ENCODE measurements around the gene SPCS2. TPM values are rescaled to one million over a fixed set of nuclear protein-coding genes. Genes with fewer than 3 reads are reported as not detected.

Gene SPCS2
- total RNA-seq: 10 to 100 TPM; 32.4 to 34.6 TPM
- 100 to 1,000 TPM in 1 of 2 donors, 10 to 100 TPM in 1; 84.6 to 186 TPM for polyA plus RNA-seq

DNA sequence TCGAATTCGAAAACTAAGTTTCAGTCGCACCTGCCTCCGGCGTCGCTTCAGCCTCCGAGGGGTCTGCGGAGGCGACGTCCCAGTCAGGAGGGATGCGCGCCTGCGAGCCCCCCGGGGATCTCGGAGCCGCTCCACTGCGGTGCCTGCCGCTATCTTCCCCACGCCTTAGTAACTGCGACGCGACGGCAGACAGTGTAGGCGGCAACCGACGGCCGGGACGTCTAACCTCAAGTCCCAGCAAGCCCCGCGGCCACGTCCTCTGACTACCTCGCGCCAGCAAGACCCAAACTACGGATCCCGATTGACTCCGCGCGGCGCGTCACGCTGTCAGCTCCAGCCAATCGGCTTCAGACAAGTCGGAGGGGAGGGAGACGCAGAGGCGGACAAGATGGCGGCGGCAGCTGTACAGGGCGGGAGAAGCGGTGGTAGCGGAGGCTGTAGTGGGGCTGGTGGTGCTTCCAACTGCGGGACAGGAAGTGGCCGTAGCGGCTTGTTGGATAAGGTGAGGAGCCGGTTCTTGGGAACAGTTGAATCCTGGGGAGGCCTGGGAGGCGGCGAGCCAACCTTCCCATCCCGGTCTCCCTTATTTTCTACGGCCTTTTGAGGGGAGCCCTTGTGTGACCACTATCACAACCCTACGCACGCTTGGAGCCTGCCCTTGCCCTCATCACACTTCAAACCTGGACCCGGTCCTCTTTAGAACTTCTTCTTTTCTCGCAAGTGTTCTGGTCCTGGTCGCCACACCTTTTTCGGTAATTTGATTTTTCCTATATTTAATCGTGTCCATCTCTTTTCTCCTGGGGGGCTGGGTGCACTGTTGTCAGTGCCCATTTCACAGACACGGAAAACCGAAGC is at the start of gene SPCS2, which contains the start of gene XRRA1:
TSS of gene SPCS2 (plus strand) at position 369 of the 855 bp plus-strand sequence. CDS start at position 389, 20 bp downstream.
TSS of gene XRRA1 (minus strand) at position 194 of the 855 bp plus-strand sequence. CDS start 8,213 bp downstream, outside the sequence.
- WGBS: under 1% methylated on average over 67 of the region's 67 CpGs
- Histone ChIP-seq H3K9me3 (ENCODE audit: control insufficient read depth in 4 of 4, low read length in 3 of 4) (no peaks in the 10 kb centered on the region), H3K9ac (ENCODE audit: low read depth in 1 of 2, low read length in 2 of 2) (peak within 1 kb of the TSS; percentile 98 to 99), H3K4me1 (ENCODE audit: control insufficient read depth in 4 of 4, insufficient read depth in 4 of 4, low read length in 3 of 4) (peaks cover 7 to 26% (median 16%) of the 10 kb centered on the region in 4 donors), H3K4me3 (ENCODE audit: low read depth in 1 of 3, low read length in 3 of 3) (peak within 1 kb of the TSS; percentile 64 to 100 (median 98)), H3K27me3 (ENCODE audit: control insufficient read depth in 4 of 4, insufficient read depth in 4 of 4, low read length in 3 of 4) (no peaks in the 10 kb centered on the region), H3K27ac (ENCODE audit: low read depth in 1 of 2, low read length in 2 of 2) (peak within 1 kb of the TSS; percentile 73 to 85), H3K36me3 (ENCODE audit: control insufficient read depth in 4 of 4, insufficient read depth in 3 of 4, low read depth in 1 of 4, low read length in 3 of 4) (peaks cover 0 to 5% (median 2%) of the 10 kb centered on the region in 4 donors)
- DNase-seq (ENCODE audit: low spot score): peak; percentile 95
- no peak for TF ChIP-seq FOXA1 (IDR thresholded peaks at IDR 0.05)
- TF ChIP-seq, protein P1, sequence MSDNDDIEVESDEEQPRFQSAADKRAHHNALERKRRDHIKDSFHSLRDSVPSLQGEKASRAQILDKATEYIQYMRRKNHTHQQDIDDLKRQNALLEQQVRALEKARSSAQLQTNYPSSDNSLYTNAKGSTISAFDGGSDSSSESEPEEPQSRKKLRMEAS (IDR thresholded peaks at IDR 0.05): peak; percentile 94
- TF ChIP-seq SP1 (IDR thresholded peaks at IDR 0.05): peak; percentile 88
- peak in 1 of 2 donors; percentile 69 for TF ChIP-seq GABPA (IDR thresholded peaks at IDR 0.05 in 1 of 2, conservative IDR thresholded peaks at IDR 0.05 in 1 of 2)
- peak; percentile 54 to 73 for TF ChIP-seq RXRA (IDR thresholded peaks at IDR 0.05)
- TF ChIP-seq, protein P2, sequence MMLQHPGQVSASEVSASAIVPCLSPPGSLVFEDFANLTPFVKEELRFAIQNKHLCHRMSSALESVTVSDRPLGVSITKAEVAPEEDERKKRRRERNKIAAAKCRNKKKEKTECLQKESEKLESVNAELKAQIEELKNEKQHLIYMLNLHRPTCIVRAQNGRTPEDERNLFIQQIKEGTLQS (IDR thresholded peaks at IDR 0.05): no peak
- TF ChIP-seq NR2F2 (IDR thresholded peaks at IDR 0.05): no peak
- no peak for TF ChIP-seq HNF4G (IDR thresholded peaks at IDR 0.05)
- TF ChIP-seq, protein P3, sequence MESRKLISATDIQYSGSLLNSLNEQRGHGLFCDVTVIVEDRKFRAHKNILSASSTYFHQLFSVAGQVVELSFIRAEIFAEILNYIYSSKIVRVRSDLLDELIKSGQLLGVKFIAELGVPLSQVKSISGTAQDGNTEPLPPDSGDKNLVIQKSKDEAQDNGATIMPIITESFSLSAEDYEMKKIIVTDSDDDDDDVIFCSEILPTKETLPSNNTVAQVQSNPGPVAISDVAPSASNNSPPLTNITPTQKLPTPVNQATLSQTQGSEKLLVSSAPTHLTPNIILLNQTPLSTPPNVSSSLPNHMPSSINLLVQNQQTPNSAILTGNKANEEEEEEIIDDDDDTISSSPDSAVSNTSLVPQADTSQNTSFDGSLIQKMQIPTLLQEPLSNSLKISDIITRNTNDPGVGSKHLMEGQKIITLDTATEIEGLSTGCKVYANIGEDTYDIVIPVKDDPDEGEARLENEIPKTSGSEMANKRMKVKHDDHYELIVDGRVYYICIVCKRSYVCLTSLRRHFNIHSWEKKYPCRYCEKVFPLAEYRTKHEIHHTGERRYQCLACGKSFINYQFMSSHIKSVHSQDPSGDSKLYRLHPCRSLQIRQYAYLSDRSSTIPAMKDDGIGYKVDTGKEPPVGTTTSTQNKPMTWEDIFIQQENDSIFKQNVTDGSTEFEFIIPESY (IDR thresholded peaks at IDR 0.05): peak; percentile 94
- peak; percentile 100 for TF ChIP-seq YY1 (IDR thresholded peaks at IDR 0.05)
- TF ChIP-seq, protein P4, sequence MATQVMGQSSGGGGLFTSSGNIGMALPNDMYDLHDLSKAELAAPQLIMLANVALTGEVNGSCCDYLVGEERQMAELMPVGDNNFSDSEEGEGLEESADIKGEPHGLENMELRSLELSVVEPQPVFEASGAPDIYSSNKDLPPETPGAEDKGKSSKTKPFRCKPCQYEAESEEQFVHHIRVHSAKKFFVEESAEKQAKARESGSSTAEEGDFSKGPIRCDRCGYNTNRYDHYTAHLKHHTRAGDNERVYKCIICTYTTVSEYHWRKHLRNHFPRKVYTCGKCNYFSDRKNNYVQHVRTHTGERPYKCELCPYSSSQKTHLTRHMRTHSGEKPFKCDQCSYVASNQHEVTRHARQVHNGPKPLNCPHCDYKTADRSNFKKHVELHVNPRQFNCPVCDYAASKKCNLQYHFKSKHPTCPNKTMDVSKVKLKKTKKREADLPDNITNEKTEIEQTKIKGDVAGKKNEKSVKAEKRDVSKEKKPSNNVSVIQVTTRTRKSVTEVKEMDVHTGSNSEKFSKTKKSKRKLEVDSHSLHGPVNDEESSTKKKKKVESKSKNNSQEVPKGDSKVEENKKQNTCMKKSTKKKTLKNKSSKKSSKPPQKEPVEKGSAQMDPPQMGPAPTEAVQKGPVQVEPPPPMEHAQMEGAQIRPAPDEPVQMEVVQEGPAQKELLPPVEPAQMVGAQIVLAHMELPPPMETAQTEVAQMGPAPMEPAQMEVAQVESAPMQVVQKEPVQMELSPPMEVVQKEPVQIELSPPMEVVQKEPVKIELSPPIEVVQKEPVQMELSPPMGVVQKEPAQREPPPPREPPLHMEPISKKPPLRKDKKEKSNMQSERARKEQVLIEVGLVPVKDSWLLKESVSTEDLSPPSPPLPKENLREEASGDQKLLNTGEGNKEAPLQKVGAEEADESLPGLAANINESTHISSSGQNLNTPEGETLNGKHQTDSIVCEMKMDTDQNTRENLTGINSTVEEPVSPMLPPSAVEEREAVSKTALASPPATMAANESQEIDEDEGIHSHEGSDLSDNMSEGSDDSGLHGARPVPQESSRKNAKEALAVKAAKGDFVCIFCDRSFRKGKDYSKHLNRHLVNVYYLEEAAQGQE (IDR thresholded peaks at IDR 0.05): peak; percentile 57
- TF ChIP-seq RAD21 (IDR thresholded peaks at IDR 0.05): peak in 1 of 2 donors; percentile 46
- TF ChIP-seq HNF4A (conservative IDR thresholded peaks at IDR 0.05): peak in 1 of 2 donors; percentile 31
- peak; percentile 68 for TF ChIP-seq TAF1 (conservative IDR thresholded peaks at IDR 0.05)
- TF ChIP-seq FOXA2 (IDR thresholded peaks at IDR 0.05): peak; percentile 7

DNA sequence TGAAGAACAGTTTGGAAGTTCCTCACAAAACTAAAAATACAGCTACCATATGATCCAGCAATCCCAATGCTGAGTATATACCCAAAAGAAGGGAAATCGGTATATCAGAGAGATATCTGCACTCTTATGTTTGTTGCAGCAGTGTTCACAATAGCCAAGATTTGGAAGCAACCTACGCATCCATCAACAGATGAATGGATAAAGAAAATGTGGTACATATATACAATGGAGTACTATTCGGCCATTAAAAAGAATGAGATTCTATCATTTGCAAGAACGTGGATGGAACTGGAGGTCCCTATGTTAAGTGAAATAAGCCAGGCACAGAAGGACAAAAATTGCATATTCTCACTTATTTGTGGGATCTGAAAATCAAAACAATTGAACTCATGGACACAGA is 46.7 kb upstream of the SPCS2 start:
- Histone ChIP-seq H3K4me3 (ENCODE audit: low read depth in 1 of 3, low read length in 3 of 3) (no peak overlapping the region), H3K36me3 (ENCODE audit: control insufficient read depth in 4 of 4, insufficient read depth in 3 of 4, low read depth in 1 of 4, low read length in 3 of 4) (peaks cover 0 to 8% (median 5%) of the 10 kb centered on the region in 4 donors), H3K9me3 (ENCODE audit: control insufficient read depth in 4 of 4, low read length in 3 of 4) (peaks cover 0 to 9% (median 3%) of the 10 kb centered on the region in 4 donors), H3K27ac (ENCODE audit: low read depth in 1 of 2, low read length in 2 of 2) (no peak overlapping the region), H3K4me1 (ENCODE audit: control insufficient read depth in 4 of 4, insufficient read depth in 4 of 4, low read length in 3 of 4) (no peaks in the 10 kb centered on the region), H3K27me3 (ENCODE audit: control insufficient read depth in 4 of 4, insufficient read depth in 4 of 4, low read length in 3 of 4) (no peaks in the 10 kb centered on the region), H3K9ac (ENCODE audit: low read depth in 1 of 2, low read length in 2 of 2) (no peak overlapping the region)
- 98% methylated on average over 4 of the region's 4 CpGs for WGBS
- DNase-seq (ENCODE audit: low spot score): no peak
- TF ChIP-seq FOXA2 (IDR thresholded peaks at IDR 0.05): no peak
- no peak for TF ChIP-seq HNF4G (IDR thresholded peaks at IDR 0.05)
- TF ChIP-seq EGR1 (IDR thresholded peaks at IDR 0.05; ENCODE audit: low read depth in 2 of 2): no peak
- TF ChIP-seq SP1 (IDR thresholded peaks at IDR 0.05): no peak
- TF ChIP-seq, protein P3 (IDR thresholded peaks at IDR 0.05): no peak
- no peak for TF ChIP-seq HNF4A (conservative IDR thresholded peaks at IDR 0.05)
- no peak for TF ChIP-seq YY1 (IDR thresholded peaks at IDR 0.05)
- TF ChIP-seq RXRA (IDR thresholded peaks at IDR 0.05): no peak
- no peak for TF ChIP-seq JUND (IDR thresholded peaks at IDR 0.05)
- TF ChIP-seq GABPA (IDR thresholded peaks at IDR 0.05 in 1 of 2, conservative IDR thresholded peaks at IDR 0.05 in 1 of 2): no peak
- no peak for TF ChIP-seq TAF1 (conservative IDR thresholded peaks at IDR 0.05)
- TF ChIP-seq, protein P1 (IDR thresholded peaks at IDR 0.05): no peak
- no peak for TF ChIP-seq NR2F2 (IDR thresholded peaks at IDR 0.05)
- TF ChIP-seq, protein P5, sequence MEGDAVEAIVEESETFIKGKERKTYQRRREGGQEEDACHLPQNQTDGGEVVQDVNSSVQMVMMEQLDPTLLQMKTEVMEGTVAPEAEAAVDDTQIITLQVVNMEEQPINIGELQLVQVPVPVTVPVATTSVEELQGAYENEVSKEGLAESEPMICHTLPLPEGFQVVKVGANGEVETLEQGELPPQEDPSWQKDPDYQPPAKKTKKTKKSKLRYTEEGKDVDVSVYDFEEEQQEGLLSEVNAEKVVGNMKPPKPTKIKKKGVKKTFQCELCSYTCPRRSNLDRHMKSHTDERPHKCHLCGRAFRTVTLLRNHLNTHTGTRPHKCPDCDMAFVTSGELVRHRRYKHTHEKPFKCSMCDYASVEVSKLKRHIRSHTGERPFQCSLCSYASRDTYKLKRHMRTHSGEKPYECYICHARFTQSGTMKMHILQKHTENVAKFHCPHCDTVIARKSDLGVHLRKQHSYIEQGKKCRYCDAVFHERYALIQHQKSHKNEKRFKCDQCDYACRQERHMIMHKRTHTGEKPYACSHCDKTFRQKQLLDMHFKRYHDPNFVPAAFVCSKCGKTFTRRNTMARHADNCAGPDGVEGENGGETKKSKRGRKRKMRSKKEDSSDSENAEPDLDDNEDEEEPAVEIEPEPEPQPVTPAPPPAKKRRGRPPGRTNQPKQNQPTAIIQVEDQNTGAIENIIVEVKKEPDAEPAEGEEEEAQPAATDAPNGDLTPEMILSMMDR (IDR thresholded peaks at IDR 0.05; ENCODE audit: low read depth, low read length, missing input control): no peak
- TF ChIP-seq, protein P2 (IDR thresholded peaks at IDR 0.05): no peak
- TF ChIP-seq RAD21 (IDR thresholded peaks at IDR 0.05): no peak
